HUES48 (cell line): ENCODE measurements around the gene RRP7A.
"Not testable (repeated sequence)": the region's sequence is repeated elsewhere in the genome, so short reads cannot be mapped to it uniquely, and the experiment has no call there.

Experiments
- H3K27ac ChIP-seq: one replicate; pipeline ENCODE4 v1.7.0; 2013; ENCODE audit warnings: low read depth, low read length, inconsistent platforms
- H3K27me3 ChIP-seq: 2 replicates; pipeline ENCODE4 v1.6.1; 2013; ENCODE audit warnings: mild to moderate bottlenecking, low read length; ENCODE audit not compliant: control insufficient read depth, insufficient read depth
- H3K36me3 ChIP-seq: 2 replicates; pipeline ENCODE4 v1.6.1; 2013; ENCODE audit warnings: low read length; ENCODE audit not compliant: control insufficient read depth, insufficient read depth
- H3K4me1 ChIP-seq: 2 replicates; pipeline ENCODE4 v1.6.1; 2013; ENCODE audit warnings: mild to moderate bottlenecking, low read length; ENCODE audit not compliant: control insufficient read depth, insufficient read depth
- H3K4me3 ChIP-seq: 2 replicates; pipeline ENCODE4 v1.5.1; 2013; ENCODE audit warnings: mild to moderate bottlenecking, low read depth, low read length
- H3K9ac ChIP-seq: 2 replicates; pipeline ENCODE4 v1.6.1; 2013; ENCODE audit warnings: mild to moderate bottlenecking, low read depth, low read length, moderate library complexity
- H3K9me3 ChIP-seq: 2 replicates; pipeline ENCODE4 v1.6.1; 2013; ENCODE audit warnings: low read length; ENCODE audit not compliant: control insufficient read depth, insufficient read depth

RRP7A gene

GRCh38 chr22:42519525-42520401, at the start of gene RRP7A:
Gene RRP7A (minus strand): TSS chr22:42519796. CDS start chr22:42519786, 10 bp downstream.
- peak within 1 kb of the TSS; percentile 91 for H3K9ac ChIP-seq
- peaks cover 8% of the 10 kb centered on the region for H3K4me1 ChIP-seq
- H3K27ac ChIP-seq = peak within 1 kb of the TSS; percentile 64

GRCh38 chr22:42567950-42568349, 48.4 kb upstream of the RRP7A start:
- not testable (repeated sequence) for H3K9ac ChIP-seq, H3K27ac ChIP-seq, H3K4me3 ChIP-seq, H3K27me3 ChIP-seq, H3K4me1 ChIP-seq, H3K9me3 ChIP-seq
- H3K36me3 ChIP-seq = peaks cover 11% of the 10 kb centered on the region

More at GRCh38 chr22:42519525-42520401, at the start of gene RRP7A:
- H3K9me3 ChIP-seq = no peaks in the 10 kb centered on the region
- H3K27me3 ChIP-seq = no peaks in the 10 kb centered on the region
- peak within 1 kb of the TSS; percentile 96 for H3K4me3 ChIP-seq
- H3K36me3 ChIP-seq = peaks cover 27% of the 10 kb centered on the region

GRCh38 chr22:42565956-42566355, 46.4 kb upstream of the RRP7A start:
- H3K9me3 ChIP-seq = no peaks in the 10 kb centered on the region
- no peaks in the 10 kb centered on the region; the same call in 1 of the 2 replicates for H3K4me1 ChIP-seq
- no peaks in the 10 kb centered on the region for H3K36me3 ChIP-seq
- H3K9ac ChIP-seq = no peak overlapping the region
- no peaks in the 10 kb centered on the region for H3K27me3 ChIP-seq
- H3K4me3 ChIP-seq = no peak overlapping the region
- H3K27ac ChIP-seq = no peak overlapping the region

- Histone ChIP-seq H3K4me3 (no peak overlapping the region), H3K36me3 (no peaks in the 10 kb centered on the region), H3K9me3 (no peaks in the 10 kb centered on the region), H3K27ac (no peak overlapping the region), H3K27me3 (no peaks in the 10 kb centered on the region; the same call in 1 of the 2 replicates), H3K4me1 (no peaks in the 10 kb centered on the region; the same call in 1 of the 2 replicates), H3K9ac (no peak overlapping the region)
Measured at GRCh38 chr22:42564699-42565098, 45.1 kb upstream of the RRP7A start.

GRCh38 chr22:42563943-42564342, 44.3 kb upstream of the RRP7A start:
- not testable (repeated sequence) for H3K27ac ChIP-seq, H3K4me3 ChIP-seq, H3K9me3 ChIP-seq, H3K36me3 ChIP-seq, H3K9ac ChIP-seq, H3K4me1 ChIP-seq, H3K27me3 ChIP-seq

- no peak overlapping the region for H3K9ac ChIP-seq
- no peaks in the 10 kb centered on the region; the same call in 1 of the 2 replicates for H3K27me3 ChIP-seq
- H3K4me1 ChIP-seq = no peaks in the 10 kb centered on the region; the same call in 1 of the 2 replicates
- no peak overlapping the region for H3K27ac ChIP-seq
- H3K36me3 ChIP-seq = no peaks in the 10 kb centered on the region
- H3K4me3 ChIP-seq = no peak overlapping the region
- no peaks in the 10 kb centered on the region for H3K9me3 ChIP-seq
Measured at GRCh38 chr22:42562684-42563083, 43.1 kb upstream of the RRP7A start.

GRCh38 chr22:42562279-42562678, 42.7 kb upstream of the RRP7A start:
- H3K36me3 ChIP-seq = no peaks in the 10 kb centered on the region
- no peaks in the 10 kb centered on the region; the same call in 1 of the 2 replicates for H3K27me3 ChIP-seq
- no peak overlapping the region for H3K27ac ChIP-seq
- H3K9ac ChIP-seq = no peak overlapping the region
- H3K4me3 ChIP-seq = no peak overlapping the region
- no peaks in the 10 kb centered on the region; the same call in 1 of the 2 replicates for H3K4me1 ChIP-seq
- H3K9me3 ChIP-seq = no peaks in the 10 kb centered on the region

GRCh38 chr22:42561856-42562255, 42.3 kb upstream of the RRP7A start:
- Histone ChIP-seq H3K4me3 (no peak overlapping the region), H3K36me3 (no peaks in the 10 kb centered on the region), H3K4me1 (no peaks in the 10 kb centered on the region; the same call in 1 of the 2 replicates), H3K9me3 (no peaks in the 10 kb centered on the region), H3K27me3 (no peaks in the 10 kb centered on the region; the same call in 1 of the 2 replicates), H3K9ac (no peak overlapping the region), H3K27ac (no peak overlapping the region)

- no peak overlapping the region for H3K4me3 ChIP-seq
- H3K4me1 ChIP-seq = no peaks in the 10 kb centered on the region; the same call in 1 of the 2 replicates
- H3K27ac ChIP-seq = no peak overlapping the region
- H3K36me3 ChIP-seq = no peaks in the 10 kb centered on the region
- H3K27me3 ChIP-seq = no peaks in the 10 kb centered on the region; the same call in 1 of the 2 replicates
- H3K9me3 ChIP-seq = no peaks in the 10 kb centered on the region
- no peak overlapping the region for H3K9ac ChIP-seq
Measured at GRCh38 chr22:42560781-42561180, 41.2 kb upstream of the RRP7A start.

- Histone ChIP-seq H3K27me3 (no peaks in the 10 kb centered on the region; the same call in 1 of the 2 replicates), H3K27ac (no peak overlapping the region), H3K9ac (no peak overlapping the region), H3K4me1 (no peaks in the 10 kb centered on the region; the same call in 1 of the 2 replicates), H3K4me3 (no peak overlapping the region), H3K9me3 (no peaks in the 10 kb centered on the region), H3K36me3 (no peaks in the 10 kb centered on the region)
Measured at GRCh38 chr22:42560381-42560780, 40.8 kb upstream of the RRP7A start.
